Activated CD4-positive, alpha-beta T cell treated with anti-CD3 and anti-CD28 coated beads for 4 hours (primary cell): ENCODE data around the gene GTF3A.
"Not testable (repeated sequence)": the region's sequence is repeated elsewhere in the genome, so short reads cannot be mapped to it uniquely, and the experiment has no call there.

ENCODE experiments used
- DNase-seq, 2 donors: peaks; one replicate each; pipeline ENCODE4 v3.0.0-alpha.2; 2020

GTF3A gene

DNA sequence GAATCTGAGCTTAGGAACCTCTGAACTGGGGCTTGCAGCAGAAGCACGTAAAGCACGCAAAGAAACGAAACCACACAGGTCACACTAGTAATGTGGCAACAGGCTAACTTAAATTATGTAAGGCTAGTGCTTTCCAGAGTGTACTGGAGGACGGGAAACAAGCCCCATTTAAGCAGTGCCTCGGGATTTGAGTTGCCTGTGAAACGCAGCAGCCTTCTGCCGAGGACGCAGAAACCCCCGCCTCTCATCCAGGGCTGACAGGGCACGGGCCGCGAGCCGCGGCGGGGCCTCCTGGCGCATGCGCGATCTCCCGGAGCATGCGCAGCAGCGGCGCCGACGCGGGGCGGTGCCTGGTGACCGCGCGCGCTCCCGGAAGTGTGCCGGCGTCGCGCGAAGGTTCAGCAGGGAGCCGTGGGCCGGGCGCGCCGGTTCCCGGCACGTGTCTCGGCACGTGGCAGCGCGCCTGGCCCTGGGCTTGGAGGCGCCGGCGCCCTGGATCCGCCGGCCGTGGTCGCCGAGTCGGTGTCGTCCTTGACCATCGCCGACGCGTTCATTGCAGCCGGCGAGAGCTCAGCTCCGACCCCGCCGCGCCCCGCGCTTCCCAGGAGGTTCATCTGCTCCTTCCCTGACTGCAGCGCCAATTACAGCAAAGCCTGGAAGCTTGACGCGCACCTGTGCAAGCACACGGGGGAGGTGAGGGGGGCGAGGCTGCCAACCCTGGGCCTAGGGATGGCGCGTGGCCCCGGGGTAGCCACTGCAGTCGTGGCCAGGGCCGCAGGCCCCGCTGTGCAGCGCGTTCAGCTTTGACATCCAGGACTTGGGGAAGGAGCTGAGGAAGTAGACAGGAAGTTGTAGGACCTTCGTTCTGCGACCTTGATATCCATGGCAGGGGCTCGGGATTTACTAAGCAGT is at the start of gene GTF3A:
Gene GTF3A (plus strand): TSS at position 374 of the 912 bp plus-strand sequence.
- DNase-seq: peak; percentile 83 to 84

DNA sequence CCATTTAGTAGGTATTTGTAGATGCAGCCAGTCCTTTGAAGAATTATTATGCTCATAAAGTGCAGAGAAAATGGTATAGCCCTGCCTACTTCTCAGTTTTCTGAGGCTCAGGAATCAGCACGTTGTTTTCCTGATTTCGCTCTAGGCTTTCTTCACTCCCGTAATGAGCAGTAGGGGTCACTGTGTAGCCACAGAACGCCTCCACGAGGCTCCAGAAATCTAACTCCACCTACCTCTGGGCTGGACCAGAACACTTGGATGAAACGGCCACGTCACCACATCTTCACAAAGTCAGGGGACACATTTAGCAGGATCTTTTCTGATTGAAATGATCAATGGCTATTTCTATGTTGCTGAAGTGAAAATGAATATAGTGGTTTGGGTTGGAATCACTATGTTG is 49.8 kb upstream of the GTF3A start:
- DNase-seq: peak; percentile 43 to 56

DNA sequence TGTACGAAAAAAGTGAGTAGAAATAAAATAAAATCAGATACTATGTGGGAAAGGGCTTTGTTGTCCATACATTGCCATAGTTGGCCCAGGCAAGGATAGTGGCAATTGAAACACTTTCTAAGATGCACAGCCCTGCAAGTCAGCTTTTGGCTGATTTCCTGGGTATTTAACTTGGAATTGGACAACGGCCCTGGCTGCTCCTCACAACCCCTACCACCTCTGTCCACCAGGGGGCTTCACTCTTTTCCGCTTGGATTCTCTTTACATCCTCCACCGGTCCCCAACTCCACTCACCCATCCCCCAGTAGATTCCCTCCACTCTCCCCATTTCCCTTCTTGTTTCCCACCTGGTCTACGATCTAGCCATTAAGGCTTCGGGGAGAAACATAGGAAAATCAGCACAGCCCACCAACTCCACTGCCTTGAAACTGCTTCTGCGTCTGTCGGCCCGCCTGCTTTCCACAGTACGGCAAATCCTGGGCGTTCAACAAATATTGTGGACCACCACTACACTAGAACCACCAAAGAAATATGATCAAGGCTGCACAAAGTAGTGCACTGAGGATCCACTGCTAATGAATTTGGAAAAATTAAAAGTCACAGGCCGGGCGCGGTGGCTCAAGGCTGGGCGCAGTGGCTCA is 48.6 kb upstream of the GTF3A start:
- DNase-seq: peak; percentile 46 to 59

GRCh38 chr13:27379126-27379525 is 45.3 kb upstream of the GTF3A start:
- no peak for DNase-seq

DNA sequence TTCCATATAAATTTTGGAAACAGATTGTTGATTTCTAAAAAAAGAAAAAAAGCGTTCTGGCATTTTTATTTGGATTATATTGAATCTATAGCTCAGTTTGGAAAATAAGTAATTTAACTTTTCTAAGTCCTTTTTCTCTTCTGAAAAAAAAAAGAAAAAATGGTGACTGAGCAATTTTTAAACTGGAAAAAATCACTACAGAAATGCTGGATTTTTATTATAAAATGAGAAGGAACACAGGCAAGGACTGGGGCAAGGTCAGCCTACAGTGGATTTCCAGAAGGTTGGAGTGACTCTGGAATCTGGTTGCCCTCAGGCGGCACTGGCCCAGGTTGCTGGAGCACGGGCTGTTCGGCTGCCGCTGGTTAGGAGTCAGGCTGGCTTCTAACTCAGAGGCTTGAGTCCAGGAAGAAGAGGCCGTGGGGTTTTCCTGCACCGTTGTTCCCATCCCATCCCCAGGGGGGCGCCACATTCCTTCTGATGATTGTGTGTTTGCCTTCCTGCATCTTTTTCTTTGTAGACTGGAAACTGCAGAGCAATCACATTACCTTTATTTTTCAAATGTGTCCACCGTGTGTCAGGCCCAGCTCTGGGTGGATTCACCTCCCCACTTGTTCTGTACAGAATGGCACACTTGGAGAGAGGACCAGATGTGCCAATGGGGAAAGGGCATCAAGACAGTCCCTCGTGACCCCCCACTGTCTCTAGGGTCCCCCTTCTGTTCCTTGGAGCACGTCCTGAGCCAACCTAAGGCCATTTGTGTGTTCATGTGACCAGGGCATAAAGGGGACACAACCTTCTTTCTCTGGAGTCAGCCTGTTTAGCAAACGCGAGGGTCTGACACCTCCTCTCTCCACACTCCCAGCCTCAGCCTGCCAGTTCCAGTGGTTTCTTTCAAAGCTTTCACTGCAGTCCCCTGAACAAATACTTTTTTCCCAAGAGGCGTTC is 44.5 kb upstream of the GTF3A start:
- DNase-seq: peak; percentile 30 to 49

- DNase-seq: no peak
These were observed 42.8 kb upstream of the GTF3A start for GRCh38 chr13:27381601-27382000.

DNA sequence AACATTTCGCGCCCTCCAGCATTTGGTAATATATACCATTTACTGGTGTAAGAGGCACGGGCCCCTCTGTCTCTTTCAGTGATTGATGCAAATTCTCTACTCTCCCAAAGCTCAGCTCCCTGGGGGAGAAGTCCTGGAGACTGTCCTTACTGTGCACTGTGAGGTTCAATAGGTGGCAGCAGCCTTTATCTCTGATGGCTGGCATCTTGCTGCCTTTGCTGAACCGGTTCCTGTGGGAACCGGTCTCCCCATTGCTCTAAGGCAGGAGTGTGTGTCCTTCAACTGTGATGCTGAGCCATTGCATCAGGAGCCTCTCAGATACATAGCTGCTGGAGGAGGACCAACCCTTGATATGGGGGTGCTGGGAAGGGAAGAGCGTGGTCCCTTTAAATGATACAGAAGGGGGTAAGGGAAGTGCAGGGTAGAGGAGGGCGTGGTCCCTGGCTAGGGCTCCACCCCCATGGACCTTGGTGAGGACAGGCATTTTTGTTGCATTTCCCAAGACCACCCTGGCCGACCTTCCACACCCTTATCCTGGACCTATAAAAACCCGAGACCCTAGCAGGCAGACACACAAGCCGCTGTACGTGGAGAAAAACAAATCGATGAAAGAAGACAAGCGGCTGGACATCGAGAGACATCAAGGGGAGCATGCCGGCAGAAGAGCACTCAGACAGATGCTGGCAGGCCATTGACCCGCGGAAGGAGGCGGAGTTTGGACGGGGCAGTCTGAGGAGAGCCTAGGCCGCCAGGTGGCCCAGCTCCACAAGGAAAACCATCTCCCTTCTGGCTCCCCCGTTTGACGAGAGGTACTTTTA is 41.1 kb upstream of the GTF3A start:
- no peak for DNase-seq

- DNase-seq: no peak
These were observed 40.1 kb upstream of the GTF3A start for GRCh38 chr13:27384285-27384684.

- no peak for DNase-seq
These were observed 36.2 kb upstream of the GTF3A start for GRCh38 chr13:27388241-27388640.

- no peak for DNase-seq
These were observed 34.5 kb upstream of the GTF3A start for GRCh38 chr13:27389891-27390290.

GRCh38 chr13:27391471-27391870 is 32.9 kb upstream of the GTF3A start:
- no peak for DNase-seq

DNA sequence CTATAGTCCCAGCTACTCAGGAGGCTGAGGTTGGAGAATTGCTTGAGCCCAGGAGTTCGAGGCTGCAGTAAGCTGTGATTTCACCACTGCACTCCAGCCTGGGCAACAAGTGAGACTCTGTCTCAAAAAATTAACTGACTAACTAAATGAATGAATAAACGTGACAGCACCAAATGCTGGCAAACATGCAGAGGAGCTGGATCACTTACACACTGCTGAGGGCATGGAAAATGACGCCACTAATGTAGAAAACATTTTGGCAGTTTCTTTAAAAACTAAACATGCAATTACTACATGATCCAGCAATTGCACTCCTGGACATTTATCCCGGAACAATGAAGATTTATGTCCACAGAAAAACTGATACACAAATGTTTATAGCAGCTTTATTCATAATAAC is 31.3 kb upstream of the GTF3A start:
- DNase-seq: no peak

DNA sequence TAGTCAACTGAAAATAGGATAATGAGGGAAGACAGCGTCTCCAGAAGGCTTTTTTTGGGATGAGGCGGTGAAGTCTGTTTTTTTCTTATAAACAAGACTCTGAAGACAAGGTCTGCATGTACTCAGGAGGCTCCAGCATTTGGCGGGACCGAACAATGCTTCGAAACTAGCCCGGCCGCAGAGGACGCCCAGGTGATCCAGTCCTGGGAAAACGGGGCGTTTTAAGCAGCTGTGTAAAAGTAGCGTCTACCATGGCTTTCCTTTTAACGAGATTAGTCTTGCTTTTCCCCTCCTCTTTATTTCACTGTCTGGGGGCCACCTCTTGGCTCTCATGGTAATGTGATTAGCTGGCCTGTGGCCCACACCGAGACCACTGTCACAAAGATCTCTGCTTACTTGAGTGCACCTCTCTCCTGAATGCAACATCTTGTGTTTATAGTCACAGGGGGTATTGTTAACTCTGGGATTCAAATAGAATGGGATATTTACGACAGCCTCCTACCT is 29.4 kb upstream of the GTF3A start:
- DNase-seq: no peak

DNA sequence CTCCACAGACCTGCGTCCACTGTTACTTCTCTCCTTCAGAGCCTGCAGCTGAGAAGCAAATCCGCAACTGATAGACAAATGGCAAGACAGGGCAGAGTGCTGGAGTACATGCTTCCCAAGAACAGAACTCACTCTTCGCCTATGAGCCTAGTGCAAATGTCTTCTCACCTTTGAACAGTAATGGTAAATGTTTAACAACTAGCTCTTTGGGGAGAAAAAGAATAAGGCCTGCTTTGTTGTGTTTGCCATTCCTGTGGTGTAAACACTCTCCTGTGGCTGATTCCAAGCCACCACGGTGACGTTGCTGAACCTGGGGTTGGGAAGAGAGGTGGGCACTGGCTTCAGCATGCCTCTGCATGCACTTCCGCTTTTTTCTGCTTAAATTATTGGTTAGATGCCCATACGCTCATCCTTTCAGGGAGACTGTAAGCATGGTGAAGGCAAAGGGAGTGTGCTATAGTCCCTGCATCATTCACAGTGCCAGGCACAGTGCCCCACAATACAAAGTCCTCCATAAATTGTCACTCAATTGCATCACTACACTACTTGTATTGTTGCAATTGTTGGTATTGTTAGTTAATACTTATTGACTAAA is 28.1 kb upstream of the GTF3A start:
- no peak for DNase-seq

GRCh38 chr13:27398360-27398759 is 26.1 kb upstream of the GTF3A start:
- no peak for DNase-seq

GRCh38 chr13:27400405-27400804 is 24.0 kb upstream of the GTF3A start:
- not testable (repeated sequence) for DNase-seq

GRCh38 chr13:27401210-27401609 is 23.2 kb upstream of the GTF3A start:
- DNase-seq: no peak

DNA sequence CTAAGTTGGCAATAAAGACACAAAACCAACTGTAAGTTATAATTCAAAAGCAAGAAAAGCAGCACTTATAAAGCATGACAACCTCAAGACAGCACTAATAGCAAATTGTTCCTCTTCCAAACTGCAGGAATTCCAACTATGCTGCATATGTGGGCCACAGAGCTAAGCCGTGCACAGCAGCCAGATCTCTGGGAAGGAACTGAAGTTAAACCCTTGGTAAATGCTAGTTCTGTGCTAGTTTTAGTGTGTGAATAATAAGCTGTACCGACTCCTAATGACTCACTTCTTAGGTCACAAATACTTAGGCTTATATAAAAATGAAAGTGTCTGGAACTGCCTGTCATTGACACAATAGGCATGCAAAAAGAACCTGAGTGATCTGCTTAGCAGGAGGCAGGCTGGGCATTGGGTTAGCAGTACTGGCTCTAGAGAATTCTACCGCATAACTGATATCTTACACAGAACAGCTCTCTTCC is 21.2 kb upstream of the GTF3A start:
- DNase-seq: no peak

DNA sequence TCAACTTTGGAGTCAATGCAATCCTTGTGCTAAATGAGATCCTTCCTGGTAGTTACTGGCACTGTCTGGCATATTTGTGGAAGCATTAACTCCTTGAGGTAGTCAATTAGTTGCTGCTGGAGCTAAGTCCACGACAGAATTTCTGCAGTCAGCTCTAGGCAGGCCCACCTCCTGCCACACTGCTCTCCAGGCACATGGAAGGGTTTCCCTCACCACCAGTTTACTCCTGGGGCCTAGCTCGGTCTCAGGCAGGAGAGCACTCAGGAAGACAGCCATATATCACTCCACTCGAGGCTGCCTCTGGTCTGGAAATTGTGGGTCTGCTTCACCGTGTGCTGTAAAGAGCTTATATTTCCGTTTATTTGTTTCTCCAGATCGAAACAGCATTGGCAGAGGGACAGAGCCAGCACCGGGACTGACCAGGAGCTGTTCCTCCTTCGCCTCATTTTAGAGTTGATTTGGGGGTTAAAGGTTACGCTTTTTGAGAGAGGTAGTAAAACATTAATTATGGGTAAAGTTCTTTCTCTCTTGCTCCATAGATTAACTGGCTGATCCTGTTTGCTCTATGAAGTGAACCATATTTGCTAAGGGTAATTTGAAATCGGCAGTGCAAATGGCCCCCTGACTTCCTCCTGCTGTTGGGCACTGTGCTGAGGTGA is 20.6 kb upstream of the GTF3A start:
- no peak for DNase-seq

- no peak for DNase-seq
These were observed 19.7 kb upstream of the GTF3A start for GRCh38 chr13:27404680-27405079.
